MM.1S (cell line): ENCODE measurements around the gene RNPEP.
"Not testable (repeated sequence)": the region's sequence is repeated elsewhere in the genome, so short reads cannot be mapped to it uniquely, and the experiment has no call there.

Experiments used
- DNase-seq: peaks from one replicate; pipeline ENCODE4 v3.0.0-alpha.2; 2015
- H2AFZ ChIP-seq: fragments of 300-600 bp; sonication (generic); 2 replicates; pipeline ENCODE4 v1.6.0; 2016; ENCODE audit warnings: antibody characterized with exemption, low read length
- H3F3A ChIP-seq: fragments of 300-600 bp; sonication (generic); 2 replicates; pipeline ENCODE4 v1.6.1; 2016; ENCODE audit warnings: mild to moderate bottlenecking, antibody characterized with exemption, low read length, moderate library complexity, mixed read lengths; ENCODE audit not compliant: insufficient read depth
- H3K27ac ChIP-seq: fragments of 300-600 bp; sonication (generic); 2 replicates; pipeline ENCODE4 v1.5.1; 2016; ENCODE audit warnings: mild to moderate bottlenecking, low read length
- H3K27me3 ChIP-seq: fragments of 300-600 bp; sonication (generic); replicated peaks from 2 replicates; pipeline ENCODE4 v1.6.0; 2016; ENCODE audit warnings: low read length; ENCODE audit not compliant: insufficient read depth
- H3K36me3 ChIP-seq: fragments of 300-600 bp; sonication (generic); replicated peaks from 2 replicates; pipeline ENCODE4 v1.6.1; 2016; ENCODE audit warnings: mild to moderate bottlenecking, low read length, mixed read lengths; ENCODE audit not compliant: insufficient read depth
- H3K4me1 ChIP-seq: fragments of 300-600 bp; sonication (generic); 2 replicates; pipeline ENCODE4 v1.6.1; 2016; ENCODE audit warnings: low read length, mixed read lengths
- H3K4me2 ChIP-seq: fragments of 300-600 bp; sonication (generic); 2 replicates; pipeline ENCODE4 v1.6.0; 2016; ENCODE audit warnings: low read depth, low read length
- H3K4me3 ChIP-seq: fragments of 300-600 bp; sonication (generic); 2 replicates; pipeline ENCODE4 v1.5.1; 2016; ENCODE audit warnings: low read length, mixed read lengths
- H3K79me2 ChIP-seq: fragments of 300-600 bp; sonication (generic); 2 replicates; pipeline ENCODE4 v1.6.1; 2016; ENCODE audit warnings: mixed run types, low read length, mixed read lengths
- H3K9ac ChIP-seq: fragments of 300-600 bp; sonication (generic); 2 replicates; pipeline ENCODE4 v1.6.1; 2016; ENCODE audit warnings: low read length, mixed read lengths
- H3K9me2 ChIP-seq: fragments of 300-600 bp; sonication (generic); replicated peaks from 2 replicates; pipeline ENCODE4 v1.6.1; 2016; ENCODE audit warnings: mild to moderate bottlenecking, low read length, mixed read lengths; ENCODE audit not compliant: insufficient read depth
- H3K9me3 ChIP-seq: fragments of 300-600 bp; sonication (generic); replicated peaks from 2 replicates; pipeline ENCODE4 v1.6.1; 2016; ENCODE audit warnings: mild to moderate bottlenecking, low read length, mixed read lengths; ENCODE audit not compliant: insufficient read depth
- H4K20me1 ChIP-seq: fragments of 300-600 bp; sonication (generic); 2 replicates; pipeline ENCODE4 v1.6.1; 2016; ENCODE audit warnings: mild to moderate bottlenecking, low read length, moderate library complexity, mixed read lengths; ENCODE audit not compliant: insufficient read depth
- CTCF ChIP-seq: fragments of 300-600 bp; sonication (generic); IDR thresholded peaks from 2 replicates; pipeline ENCODE4 v1.5.1; 2016; ENCODE audit warnings: antibody characterized with exemption, low read length, mixed read lengths
- EZH2 ChIP-seq: fragments of 300-600 bp; sonication (generic); optimal IDR thresholded peaks from 2 replicates; pipeline ENCODE3; 2017; ENCODE audit warnings: low read depth, mild to moderate bottlenecking, antibody characterized with exemption, low read length, mixed read lengths
- EZH2phosphoT487 ChIP-seq: fragments of 300-600 bp; sonication (generic); IDR thresholded peaks from 2 replicates; pipeline ENCODE4 v1.6.1; 2018; ENCODE audit warnings: antibody characterized with exemption, low read length

RNPEP gene

GRCh38 chr1:202016811-202017748 is 34.6 kb downstream of the RNPEP start:
- Histone ChIP-seq H2AFZ (no peak overlapping the region), H3K4me3 (no peak overlapping the region), H3K9me3 (no peaks in the 10 kb centered on the region), H4K20me1 (no peaks in the 10 kb centered on the region), H3K79me2 (no peaks in the 10 kb centered on the region), H3K4me1 (no peaks in the 10 kb centered on the region), H3K36me3 (no peaks in the 10 kb centered on the region), H3K27me3 (no peaks in the 10 kb centered on the region), H3K4me2 (no peak overlapping the region), H3F3A (no peaks in the 10 kb centered on the region), H3K9ac (no peak overlapping the region), H3K9me2 (no peaks in the 10 kb centered on the region), H3K27ac (no peak overlapping the region)
- TF ChIP-seq EZH2, result no peak
- no peak for TF ChIP-seq EZH2phosphoT487
- no peak for TF ChIP-seq CTCF
- DNase-seq, result no peak

GRCh38 chr1:202017749-202018467 is 35.5 kb downstream of the RNPEP start:
- Histone ChIP-seq H3K4me3 (no peak overlapping the region), H3K9me2 (no peaks in the 10 kb centered on the region), H3K9me3 (no peaks in the 10 kb centered on the region), H3K27me3 (no peaks in the 10 kb centered on the region), H3K4me1 (no peaks in the 10 kb centered on the region), H3K36me3 (no peaks in the 10 kb centered on the region), H3K4me2 (no peak overlapping the region), H3K27ac (no peak overlapping the region), H3K79me2 (no peaks in the 10 kb centered on the region), H3F3A (no peaks in the 10 kb centered on the region), H4K20me1 (no peaks in the 10 kb centered on the region), H2AFZ (no peak overlapping the region), H3K9ac (no peak overlapping the region)
- no peak for DNase-seq
- TF ChIP-seq CTCF (no peak), EZH2 (no peak), EZH2phosphoT487 (no peak)

GRCh38 chr1:202018468-202019234 is 36.2 kb downstream of the RNPEP start:
- H3K9me3 ChIP-seq, result no peaks in the 10 kb centered on the region
- H3K9ac ChIP-seq, result no peak overlapping the region
- no peak overlapping the region for H2AFZ ChIP-seq
- H3K27me3 ChIP-seq, result no peaks in the 10 kb centered on the region
- H3K9me2 ChIP-seq, result no peaks in the 10 kb centered on the region
- no peak for DNase-seq
- no peak overlapping the region for H3K4me3 ChIP-seq
- no peak overlapping the region for H3K4me2 ChIP-seq
- no peak overlapping the region for H3K27ac ChIP-seq
- H4K20me1 ChIP-seq, result no peaks in the 10 kb centered on the region
- no peaks in the 10 kb centered on the region for H3K79me2 ChIP-seq
- H3K36me3 ChIP-seq, result no peaks in the 10 kb centered on the region
- H3F3A ChIP-seq, result no peaks in the 10 kb centered on the region
- no peaks in the 10 kb centered on the region for H3K4me1 ChIP-seq
- no peak for TF ChIP-seq CTCF
- no peak for TF ChIP-seq EZH2phosphoT487
- no peak for TF ChIP-seq EZH2

- not testable (repeated sequence) for H3F3A ChIP-seq, H3K4me2 ChIP-seq, H2AFZ ChIP-seq, H3K9me2 ChIP-seq, H3K27me3 ChIP-seq, H3K36me3 ChIP-seq, DNase-seq, H3K9ac ChIP-seq, H3K4me1 ChIP-seq, H4K20me1 ChIP-seq, H3K27ac ChIP-seq, H3K4me3 ChIP-seq, H3K9me3 ChIP-seq, H3K79me2 ChIP-seq
These were observed 36.7 kb downstream of the RNPEP start for GRCh38 chr1:202019235-202019558.
